Activated CD4-positive, CD25-positive, alpha-beta regulatory T cell (primary cell): ENCODE measurements around the gene OOSP3.
"Not testable (repeated sequence)": the region's sequence is repeated elsewhere in the genome, so short reads cannot be mapped to it uniquely, and the experiment has no call there.

Source experiments
- DNase-seq, 4 experiments: peaks; one replicate each; lab custom pipeline; 2025; lab: John Stamatoyannopoulos, UW

Gene OOSP3

GRCh38 chr11:59877325-59877724 is 1.3 kb upstream of the OOSP3 start:
- DNase-seq = no peak

DNA sequence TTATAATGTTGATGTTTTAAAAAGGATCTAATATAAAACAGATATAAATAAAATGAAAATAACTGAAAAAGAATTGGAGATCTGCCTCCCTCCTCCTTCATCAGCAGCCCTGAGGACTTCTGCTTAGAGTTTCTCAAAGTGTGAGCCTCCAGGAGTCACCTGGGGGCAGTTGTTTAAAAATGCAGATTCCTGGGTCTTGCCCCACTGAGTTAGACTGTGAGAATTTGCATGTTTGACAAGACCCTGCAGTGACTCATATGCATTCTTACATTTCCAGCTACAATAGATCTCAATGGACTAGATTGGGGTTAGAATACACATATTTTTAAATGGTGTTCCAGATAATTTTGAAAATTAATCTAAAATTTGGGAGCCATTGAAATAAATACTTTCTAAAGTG is 798 bp upstream of the OOSP3 start:
- no peak for DNase-seq

GRCh38 chr11:59879567-59879966 is 985 bp downstream of the OOSP3 start:
- no peak for DNase-seq

GRCh38 chr11:59883597-59883996 is 5.0 kb downstream of the OOSP3 start:
- no peak for DNase-seq

GRCh38 chr11:59887156-59887555 is 8.6 kb downstream of the OOSP3 start:
- DNase-seq = not testable (repeated sequence)

DNA sequence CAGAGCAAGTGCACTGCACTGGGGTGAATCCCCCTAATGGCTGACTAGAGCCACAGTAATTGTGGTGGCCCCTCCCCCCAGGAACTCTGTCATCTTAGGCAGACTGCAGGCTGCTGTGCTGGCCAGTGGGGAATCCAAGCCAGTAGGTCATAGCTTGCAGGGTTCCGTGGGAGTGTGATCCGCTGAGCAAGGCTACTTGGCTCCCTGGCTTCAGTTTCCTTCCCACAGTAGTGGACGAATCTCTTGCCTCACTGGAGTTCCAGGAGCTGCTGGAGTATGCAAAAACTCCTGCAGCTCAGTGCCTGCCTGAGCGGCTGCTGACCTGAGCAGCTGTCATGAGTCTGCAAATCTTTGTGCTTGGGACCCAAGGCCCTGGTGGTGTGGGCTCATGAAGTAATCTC is 13.2 kb downstream of the OOSP3 start:
- DNase-seq = no peak

DNA sequence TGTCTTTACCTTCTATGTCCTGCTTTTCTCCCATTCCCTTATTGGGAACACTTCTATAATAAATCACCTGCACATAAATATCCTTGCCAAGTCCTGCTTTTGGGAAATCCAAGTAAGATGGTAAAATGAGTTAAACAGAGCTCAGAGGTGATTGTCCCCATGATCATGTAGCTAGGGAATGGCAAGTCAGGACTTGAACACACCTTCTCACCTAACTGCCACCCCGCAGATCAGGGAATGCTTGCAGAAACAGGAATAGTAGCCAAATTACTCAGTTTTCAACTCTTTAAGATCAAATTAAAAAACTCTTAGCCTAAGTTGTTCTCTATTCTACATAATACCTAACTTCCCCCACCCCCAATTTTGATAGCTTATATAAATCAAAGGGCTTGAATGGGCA is 16.0 kb downstream of the OOSP3 start:
- no peak for DNase-seq

- DNase-seq = no peak
Measured at GRCh38 chr11:59898046-59898445, 19.5 kb downstream of the OOSP3 start.

DNA sequence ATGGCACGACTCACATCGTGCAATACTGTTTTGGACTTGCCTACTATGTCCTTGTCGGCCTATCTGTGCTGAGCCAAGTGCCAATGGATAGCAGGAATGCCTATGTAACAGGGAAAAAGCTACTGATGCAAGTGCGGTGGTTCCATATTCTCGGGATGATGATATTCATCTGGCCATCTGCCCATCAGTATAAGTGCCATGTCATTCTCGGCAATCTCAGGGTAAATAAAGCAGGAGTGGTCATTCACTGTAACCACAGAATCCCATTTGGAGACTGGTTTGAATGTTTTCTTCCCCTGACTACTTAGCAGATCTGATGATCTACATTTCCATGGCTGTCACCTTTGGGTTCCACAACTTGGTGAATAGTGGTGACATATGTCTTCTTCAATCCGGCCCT is 20.1 kb downstream of the OOSP3 start:
- no peak for DNase-seq

DNA sequence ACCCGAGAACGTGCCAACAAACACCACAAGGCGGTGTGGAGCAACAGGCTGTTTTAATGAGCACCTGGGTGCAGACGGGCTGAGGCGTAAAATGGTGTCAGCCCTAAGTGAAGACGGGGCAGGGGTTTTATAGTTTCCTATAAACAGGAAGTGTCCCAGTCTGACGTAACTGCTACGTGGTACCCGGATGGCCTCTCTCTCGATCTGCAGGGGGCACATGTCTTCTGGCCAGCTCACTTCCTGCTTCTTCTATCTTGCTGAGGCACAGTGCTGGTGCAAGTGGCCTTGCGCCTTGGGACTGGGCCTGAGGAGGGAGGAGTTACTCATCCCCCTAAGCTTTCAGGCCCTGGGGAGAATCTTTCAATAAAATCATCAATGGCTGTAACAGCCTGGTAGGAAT is 20.9 kb downstream of the OOSP3 start:
- no peak for DNase-seq

- DNase-seq = no peak
Measured at GRCh38 chr11:59900366-59901126, 22.0 kb downstream of the OOSP3 start.

- no peak for DNase-seq
Measured at GRCh38 chr11:59901306-59901705, 22.7 kb downstream of the OOSP3 start.

- DNase-seq = not testable (repeated sequence)
Measured at GRCh38 chr11:59903569-59903968, 25.0 kb downstream of the OOSP3 start.

GRCh38 chr11:59918480-59918879 is 39.9 kb downstream of the OOSP3 start:
- no peak for DNase-seq

DNA sequence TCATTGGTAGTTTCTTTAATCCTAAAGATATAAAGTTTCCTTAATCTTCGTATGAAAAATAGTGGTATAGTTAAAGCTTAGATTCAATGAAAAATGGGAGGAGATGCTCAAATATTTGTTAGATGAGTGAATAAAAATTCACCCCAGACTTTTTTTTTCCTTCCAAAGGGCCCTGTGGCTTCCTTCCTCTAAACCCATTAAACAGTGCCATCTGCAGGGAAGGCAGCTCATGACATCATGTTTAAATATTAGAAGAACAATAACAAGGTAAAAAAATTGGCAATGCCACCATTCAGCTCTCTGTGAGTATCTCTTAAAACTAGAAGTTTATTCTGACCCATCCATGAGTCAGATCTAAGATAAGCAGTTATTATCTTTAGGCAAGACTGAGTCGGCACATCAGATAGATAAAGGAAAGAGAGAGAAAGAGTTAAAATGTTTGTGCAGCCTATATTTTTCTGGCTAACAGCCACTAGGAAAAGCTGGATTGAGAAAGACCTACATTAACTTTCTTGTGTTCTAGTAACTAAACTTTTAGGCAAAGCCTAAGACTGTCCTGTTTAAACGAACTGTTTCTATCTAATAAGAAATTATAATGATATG is 40.5 kb downstream of the OOSP3 start:
- no peak for DNase-seq

GRCh38 chr11:59923813-59924212 is 45.2 kb downstream of the OOSP3 start:
- DNase-seq = no peak

DNA sequence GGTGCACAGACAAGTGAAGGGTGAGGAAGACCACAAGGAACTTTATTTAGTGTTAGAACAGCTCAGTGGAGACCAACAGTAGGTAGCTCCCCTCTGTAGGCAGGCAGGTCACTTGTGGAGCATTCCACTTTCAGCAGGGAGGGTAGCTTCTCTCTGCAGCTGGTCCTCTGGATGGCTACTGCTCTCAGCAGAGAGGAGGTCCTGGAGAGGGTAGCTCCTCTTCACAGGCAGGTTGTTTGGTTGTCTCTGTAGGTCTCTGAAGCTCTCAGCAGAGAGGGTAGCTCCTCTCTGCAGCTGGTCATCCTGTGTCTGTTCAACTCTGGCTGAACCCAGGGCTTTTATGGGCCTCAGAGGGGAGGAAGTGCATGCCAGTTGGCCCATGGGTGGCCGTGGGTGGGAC is 53.1 kb downstream of the OOSP3 start:
- DNase-seq = no peak

DNA sequence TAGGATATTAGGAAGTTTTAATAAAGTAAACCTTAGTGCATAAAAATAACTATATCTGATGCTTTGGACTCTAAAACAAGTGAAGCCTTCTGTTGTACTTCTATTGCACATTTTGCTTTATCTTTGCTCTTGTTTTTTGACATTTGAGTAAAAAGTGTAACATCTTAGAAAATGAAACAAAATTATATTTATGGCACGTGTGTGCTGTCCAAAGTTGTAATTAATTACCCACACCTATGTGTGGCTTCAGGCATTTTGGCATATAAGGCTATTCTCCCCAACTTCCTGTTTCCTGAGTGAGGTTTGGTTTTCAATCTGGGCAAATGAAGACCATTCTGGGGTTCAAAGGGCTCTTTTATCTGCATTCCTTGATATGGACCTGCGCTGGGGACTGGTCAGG is 59.5 kb downstream of the OOSP3 start, which contains the start of gene OOSP1:
OOSP1 (plus strand) TSS at position 301 of the 400 bp plus-strand sequence; CDS start at position 324, 23 bp downstream.
- DNase-seq = no peak

DNA sequence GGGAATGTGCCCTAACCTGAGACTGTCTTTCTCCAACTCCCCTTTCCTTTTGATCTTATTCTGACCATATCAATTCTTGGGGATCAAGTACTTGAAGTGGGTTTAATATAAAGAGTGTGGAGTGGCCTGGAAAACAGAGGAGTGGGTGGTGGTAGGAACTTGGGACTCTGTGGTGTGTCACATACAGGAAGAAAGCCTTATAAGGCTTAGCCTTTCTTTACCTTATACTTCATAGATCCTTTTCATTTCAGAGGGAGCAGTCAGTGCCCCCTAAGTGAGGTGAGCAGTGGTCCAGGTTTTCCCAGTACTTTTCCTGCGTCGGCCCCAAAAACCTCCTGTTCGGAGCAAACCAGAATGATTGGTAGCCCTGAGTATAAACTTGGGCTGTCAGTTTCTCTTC is 60.1 kb downstream of the OOSP3 start:
- DNase-seq = no peak

DNA sequence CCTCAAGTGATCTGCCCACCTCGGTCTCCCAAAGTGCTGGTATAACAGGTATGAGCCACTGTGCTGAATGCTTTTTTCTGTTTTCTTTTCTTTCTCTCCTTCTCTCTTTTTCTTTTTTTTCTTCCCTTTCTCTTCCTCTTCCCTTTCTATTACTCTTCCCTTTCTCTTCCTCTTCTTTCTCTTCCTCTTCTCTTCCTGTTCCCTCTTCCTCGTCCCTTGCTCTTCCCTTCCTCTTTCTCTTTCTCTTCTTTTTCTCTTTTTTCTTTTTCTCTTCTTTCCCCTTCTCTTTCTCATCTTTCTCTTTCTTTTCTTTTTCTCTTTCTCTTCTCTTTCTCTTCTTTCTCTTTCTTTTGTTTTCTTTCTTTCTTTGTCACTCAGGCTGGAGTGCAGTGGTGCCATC is 60.9 kb downstream of the OOSP3 start:
- no peak for DNase-seq

- no peak for DNase-seq
Measured at GRCh38 chr11:59941091-59941490, 62.5 kb downstream of the OOSP3 start.

DNA sequence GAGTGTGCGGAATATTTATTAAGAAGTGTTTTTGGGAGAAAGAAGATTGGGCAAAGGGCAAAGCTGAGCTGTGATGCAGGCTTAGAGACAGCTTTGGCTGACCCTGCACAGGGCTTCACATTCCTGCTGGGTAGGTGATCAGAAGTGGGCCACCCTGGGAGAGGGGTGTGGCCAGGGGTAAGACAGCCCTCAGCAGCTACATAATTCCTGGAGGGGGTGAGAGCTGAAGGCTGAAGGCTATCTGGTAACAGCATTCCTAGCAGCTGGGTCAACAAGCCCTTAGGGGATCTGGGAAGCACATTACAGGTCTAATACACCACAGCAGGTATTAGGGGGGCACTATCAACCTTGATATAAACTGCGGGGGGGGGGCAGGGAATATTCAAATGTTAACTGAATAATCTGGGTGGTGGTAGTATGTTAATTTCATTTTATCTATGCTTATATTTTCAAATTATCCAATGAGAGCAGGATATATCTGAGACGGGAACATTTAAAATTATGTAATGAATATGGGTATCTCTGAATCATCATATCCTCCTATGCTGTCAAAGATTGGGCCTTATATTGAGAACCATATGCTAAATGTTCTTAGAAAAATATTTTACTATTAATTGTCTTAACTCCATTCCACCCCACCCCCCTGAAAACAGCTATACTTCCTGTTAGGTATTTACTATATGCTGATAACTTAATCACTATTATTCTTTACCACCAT is 65.6 kb downstream of the OOSP3 start:
- no peak for DNase-seq

DNA sequence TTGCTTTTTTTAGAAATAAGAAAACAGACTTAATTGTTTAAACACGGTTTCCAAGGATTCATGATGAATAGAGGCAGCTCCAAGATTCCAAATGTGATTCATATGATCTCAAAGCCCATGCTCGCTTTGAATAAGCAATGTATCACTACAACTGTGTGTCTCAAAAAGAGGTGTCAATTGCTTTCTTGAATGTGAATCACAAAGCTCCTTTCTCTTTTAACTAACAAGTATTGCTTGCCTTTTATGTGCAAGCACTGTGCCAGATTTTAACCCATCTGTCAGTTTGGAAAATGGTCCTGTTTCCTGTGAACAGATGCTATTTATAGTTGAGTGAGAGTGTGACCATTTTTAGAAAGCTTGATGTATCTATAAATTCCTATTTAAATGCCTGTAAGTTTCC is 66.1 kb downstream of the OOSP3 start:
- DNase-seq = no peak
